ENCODE data around the gene CFAP74.

The CFAP74 gene, protein sequence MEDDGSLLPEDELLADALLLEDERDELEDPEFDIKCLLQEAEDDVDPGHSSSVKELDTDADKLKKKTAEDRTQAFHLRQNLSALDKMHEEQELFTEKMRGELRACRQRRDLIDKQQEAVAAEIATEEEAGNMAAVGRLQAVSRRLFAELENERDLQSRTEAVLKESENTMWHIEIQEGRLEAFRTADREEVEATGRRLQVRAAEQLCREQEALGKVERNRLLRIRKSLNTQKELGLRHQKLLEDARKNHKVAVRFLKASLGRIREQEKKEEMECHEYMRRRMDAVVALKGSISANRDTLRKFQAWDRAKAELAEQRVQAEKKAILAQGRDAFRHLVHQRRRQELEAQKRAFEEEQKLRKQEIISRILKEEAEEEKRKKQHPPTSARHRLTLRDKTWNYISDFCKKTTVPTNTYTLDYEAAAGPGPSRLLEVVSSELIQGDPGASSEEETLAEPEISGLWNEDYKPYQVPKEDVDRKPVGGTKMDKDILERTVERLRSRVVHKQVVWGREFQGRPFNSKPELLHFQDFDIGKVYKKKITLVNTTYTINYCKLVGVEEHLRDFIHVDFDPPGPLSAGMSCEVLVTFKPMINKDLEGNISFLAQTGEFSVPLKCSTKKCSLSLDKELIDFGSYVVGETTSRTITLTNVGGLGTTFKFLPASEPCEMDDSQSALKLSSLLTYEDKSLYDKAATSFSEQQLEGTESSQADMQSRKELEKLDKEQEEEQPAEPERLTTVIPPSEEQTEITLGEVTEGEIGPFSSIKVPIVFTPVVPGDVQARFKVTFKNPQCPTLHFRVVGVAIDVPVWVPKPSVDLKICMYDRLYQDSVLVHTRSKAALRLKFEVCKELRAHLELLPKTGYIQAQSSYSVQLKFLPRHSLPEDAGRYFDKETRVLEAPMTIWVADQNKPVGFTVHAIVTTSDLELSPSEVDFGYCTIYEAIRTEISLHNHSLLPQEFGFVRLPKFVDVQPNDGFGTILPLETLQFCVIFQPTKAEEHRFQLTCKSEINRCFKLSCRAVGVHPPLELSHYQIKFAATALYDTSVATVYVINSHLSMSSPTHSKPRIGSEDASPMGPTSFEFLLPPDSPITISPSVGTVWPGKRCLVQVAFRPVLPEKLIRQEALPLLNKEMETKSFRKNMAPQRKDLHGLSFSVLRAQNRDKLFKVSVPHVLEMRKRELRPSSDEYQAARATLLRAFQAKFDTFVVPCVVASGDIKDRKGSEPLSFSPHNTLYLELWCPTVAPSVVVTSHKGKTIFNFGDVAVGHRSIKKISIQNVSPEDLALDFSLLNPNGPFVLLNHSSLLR (N-terminal part only)

DNA sequence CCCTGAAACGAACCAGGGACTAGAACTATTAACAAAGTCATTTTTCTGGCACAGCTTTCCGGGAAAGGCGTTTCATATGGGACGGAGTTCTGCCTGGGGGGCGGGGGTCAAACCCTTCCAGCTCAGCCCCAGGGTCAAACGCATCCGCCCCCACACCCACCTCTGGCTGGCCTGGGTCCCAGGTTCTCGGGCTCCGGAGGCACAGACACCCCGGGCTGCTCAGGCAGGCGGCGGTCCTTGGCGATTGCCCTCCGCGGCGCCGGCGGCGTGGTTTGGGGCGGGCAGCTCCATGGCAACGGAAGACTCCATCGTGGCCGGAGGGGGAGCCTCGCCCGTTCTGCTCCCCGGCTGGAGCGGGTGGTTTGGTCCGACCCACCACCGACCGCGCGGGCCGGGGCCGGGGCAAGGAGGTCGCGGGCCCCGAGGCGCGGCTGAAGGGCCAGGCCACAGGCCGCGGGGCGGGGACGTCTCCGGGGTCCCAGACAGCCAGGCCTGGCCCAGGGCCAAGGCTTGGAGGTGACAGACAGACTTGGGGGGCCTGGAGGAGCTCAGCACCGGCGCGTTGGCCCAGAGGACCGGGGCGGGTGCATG is at the start of gene CFAP74:
TSS of gene CFAP74 (minus strand) at position 246 of the 591 bp plus-strand sequence. CDS start 12,830 bp downstream, outside the sequence.
- no peak for DNase-seq (ENCODE audit: low read depth in 1 of 2, low spot score in 1 of 2)

DNA sequence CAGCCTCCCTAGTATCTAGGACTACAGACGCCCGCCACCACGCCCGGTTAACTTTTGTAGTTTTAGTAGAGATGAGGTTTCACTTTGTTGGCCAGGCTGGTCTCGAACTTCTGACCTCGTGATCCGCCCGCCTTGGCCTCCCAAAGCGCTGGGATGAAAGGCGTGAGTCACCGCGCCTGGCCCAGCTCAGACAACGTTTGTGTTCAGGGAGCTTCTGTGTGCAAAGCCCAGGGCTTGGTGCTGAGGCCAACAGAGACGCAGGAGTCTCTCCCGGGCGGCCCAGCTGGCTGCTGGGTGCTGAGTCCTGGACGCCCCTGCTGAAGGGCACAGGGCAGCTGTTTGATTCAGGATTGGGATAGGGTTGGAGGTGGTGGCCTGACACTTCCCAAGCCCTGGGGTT is 49.6 kb upstream of the CFAP74 start:
- DNase-seq (ENCODE audit: low read depth in 1 of 2, low spot score in 1 of 2) = no peak

DNA sequence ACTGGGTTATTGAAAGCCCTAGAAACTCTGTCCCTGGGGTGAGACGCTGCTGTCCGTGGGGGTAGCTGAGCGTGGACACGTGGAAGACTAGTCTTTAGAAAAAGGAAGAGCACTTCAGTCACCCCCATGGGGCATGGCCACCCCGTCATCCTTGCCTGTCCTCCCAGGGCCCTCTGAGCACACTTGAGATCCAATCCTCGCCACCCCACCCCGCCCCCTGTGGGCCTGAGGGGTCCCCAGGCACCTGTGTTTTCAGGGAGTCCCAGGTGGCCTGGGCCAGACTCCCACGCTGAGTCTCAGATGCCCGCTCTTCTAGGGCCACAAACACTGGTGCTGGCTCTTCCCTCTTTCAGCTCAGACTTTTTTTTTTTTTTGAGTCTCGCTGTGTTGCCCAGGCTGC is 49.2 kb upstream of the CFAP74 start:
- DNase-seq (ENCODE audit: low read depth in 1 of 2, low spot score in 1 of 2) = no peak

DNA sequence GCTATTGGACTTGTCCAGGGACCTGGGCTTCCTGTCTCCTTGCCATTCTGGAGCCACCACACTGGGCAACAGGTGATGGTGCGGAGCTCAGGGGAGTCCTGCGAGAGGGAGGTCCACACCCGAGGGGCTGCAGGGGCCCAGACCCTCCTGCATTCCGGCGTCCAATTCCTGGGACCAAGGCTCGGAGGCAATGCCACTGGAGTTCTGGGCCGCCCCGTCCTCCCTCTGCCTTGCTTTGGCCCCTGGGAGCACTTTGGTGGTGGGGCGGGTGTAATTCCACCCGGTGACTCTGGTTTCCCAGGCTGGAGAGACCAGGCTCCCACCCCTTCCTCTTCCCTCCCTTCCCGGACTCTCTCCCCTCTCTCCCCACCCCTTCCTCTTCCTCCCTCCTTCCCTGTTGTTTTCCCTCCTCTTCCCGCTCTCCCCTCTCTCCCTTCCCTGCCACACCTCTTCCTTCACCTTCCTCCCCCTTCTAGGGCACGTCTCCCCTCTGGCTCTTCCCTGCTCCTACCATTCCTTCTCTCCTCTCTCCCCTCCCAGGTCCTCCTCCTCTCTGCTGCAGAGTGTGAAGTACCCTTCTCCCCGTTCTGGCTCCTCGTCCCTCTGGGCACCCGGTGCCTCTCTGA is 48.6 kb upstream of the CFAP74 start:
- DNase-seq (ENCODE audit: low read depth in 1 of 2, low spot score in 1 of 2) = no peak

DNA sequence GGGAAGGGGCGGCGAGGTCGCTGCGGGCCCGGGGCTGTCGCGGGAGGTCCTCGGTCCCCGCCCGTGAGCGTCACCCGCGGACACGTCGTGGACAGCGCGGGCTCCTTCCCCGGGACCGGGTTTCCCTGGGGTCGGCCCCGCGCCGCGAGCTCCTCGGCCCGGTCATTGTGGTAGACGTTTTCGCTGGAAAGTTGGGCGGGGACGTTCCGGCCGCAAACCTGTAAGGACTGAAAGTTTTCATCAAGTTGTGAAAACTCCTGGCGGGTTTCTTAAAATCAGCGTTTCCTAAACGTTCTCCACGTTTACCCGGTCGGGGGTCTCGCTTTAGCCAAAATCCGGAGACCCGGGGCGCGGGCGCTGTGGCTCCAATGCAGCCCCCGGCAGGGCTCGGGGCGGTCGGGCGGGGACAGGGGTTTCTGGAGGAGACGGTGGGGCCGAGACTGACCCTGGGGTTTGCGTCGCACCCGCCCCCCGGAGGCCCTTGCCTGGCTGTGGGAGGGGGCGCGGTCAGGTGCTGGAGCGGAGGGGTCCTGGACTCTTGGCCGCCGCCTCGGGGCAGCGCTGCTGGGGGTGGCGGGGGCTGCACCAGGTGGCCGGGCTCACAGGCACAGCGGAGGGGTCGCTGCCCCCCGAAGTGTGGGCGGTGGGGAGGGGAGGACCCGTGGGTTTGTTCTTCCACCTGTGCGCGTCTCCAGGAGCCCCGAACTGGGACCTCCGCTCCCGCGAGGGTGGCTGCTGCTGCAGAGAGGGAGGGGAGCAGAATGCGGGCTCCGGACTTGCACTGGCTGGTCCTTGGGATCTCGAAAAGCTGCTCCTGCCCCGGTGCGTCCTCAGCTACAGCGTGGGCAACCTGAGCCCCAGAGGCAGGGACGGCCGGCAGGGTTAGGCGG is 47.5 kb upstream of the CFAP74 start:
- DNase-seq (ENCODE audit: low read depth in 1 of 2, low spot score in 1 of 2) = no peak

DNA sequence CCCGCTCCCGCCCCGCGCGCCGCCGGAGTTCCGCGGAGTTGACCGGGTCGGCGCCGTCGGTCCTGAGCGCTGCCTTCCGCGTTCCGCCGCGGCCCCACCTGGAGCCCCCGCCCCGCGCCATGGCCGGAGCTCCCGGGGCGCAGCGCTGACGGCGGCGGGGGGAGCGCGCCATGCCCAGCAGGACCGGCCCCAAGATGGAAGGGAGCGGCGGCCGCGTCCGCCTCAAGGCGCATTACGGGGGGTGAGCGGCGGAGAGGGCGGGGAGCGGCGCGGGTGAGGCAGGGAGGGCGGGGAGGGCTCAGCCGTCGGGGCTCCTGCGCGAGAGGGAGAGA is 46.8 kb upstream of the CFAP74 start:
- DNase-seq (ENCODE audit: low read depth in 1 of 2, low spot score in 1 of 2) = no peak

DNA sequence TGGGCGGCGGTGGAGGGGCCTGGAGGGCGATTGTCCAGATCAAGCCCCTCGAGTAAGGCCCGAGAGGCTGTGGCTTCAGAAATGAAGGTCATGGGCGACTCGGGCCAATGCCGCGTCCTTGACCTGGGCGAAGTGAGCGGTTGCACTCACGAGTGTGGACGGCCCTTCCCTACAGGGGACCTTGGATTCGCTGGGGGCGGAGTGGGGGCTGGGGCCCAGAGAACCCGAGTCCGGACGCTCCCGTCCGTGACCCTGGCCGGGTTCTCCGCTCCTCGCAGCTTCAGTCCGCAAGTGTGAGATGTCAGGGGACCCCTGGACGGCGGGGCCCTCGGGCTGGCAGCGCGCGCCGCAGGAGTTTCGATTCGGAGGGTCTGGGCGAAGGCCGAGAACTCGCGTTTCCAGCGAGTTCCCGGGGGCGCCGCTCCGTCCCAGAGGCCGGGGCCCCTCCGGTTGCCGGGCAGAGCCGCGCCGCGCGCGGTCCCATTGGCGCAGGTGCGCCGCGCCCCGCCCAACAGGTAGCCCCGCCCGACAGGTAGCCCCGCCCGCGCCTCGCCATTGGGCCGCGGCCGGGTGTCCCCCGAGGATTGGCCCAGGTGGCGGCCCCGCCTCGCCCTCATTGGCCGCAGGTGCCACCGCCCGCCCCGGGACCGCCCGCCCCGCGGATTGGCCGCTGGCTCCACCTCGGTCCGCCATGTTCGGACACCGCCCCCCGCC is 46.3 kb upstream of the CFAP74 start, which contains the start of gene PRKCZ:
TSS of gene PRKCZ (plus strand) at position 694 of the 714 bp plus-strand sequence. CDS start 220 bp downstream, outside the sequence.
- DNase-seq (ENCODE audit: low read depth in 1 of 2, low spot score in 1 of 2) = peak; percentile 91 to 94

DNA sequence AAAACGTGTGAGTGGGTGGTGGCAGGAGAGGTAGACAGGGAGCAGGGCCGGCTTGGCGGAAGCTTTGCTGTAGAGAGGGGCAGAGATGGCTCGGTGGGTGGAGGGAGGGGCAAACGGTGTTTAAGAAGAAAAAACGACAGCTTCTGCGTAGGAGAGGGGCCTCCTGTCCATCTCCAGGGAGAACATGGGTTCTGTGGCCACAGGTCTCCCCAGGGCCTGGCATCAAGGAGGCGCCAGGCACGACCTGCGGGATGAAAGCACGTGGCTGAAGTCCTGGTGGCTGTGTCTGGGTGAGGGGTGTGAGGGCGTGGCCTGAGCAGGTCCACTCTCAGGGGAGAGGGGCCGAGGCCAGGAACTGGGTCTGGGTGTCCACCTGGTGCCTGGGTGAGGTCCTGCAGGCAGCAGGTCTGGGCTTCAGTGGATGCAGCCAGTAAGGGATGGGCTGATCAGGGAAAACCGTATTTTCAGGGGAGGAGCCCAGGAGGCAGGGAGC is 45.7 kb upstream of the CFAP74 start:
- DNase-seq (ENCODE audit: low read depth in 1 of 2, low spot score in 1 of 2) = no peak

DNA sequence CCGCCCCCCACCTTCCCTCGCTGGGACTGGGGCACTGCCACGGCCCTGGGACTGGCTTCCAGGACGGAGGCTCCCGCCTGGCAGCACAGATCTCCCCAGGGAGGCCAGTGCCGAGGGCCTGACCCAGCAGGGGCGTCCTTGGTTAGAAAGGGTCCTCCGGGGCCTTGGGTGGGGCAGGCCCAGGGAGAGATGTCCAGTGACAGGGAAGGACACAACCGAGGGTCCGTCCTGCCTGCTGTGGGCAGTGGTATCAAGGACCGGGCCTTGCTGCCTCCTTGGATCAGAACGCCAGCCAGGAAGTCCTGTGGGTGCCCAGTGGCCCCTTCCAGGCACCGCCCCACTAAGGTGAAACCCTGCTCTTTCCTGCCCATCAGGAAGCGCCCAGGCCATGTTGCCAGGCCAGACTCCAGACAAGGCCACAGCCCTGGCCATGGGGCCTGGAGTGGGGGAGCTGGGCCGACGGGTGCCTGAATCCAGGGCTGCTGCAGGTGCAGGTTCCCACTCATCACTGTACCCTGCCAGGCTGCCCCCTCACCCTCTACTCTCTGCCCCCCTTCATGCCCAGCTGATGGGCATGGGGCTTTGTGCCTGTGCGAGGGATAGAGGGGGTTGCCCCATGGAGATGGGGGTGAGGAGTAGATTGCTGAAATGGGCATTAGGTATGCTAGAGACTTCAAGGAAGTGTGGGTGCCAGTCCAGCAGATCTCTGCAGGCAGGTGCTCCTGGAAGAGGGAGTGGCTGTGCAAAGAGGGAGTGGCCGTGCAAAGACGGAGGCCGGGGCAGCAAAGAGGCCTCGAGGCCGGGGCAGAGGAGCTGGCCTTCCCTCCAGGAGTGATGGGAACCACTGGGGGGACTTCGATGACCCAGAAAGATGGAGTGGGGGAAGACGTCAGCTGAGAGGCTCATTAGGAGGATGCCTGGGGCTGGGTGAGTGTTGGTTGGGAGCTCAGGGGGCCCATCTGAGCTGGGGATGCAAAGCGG is 44.5 kb upstream of the CFAP74 start:
- no peak for DNase-seq (ENCODE audit: low read depth in 1 of 2, low spot score in 1 of 2)

DNA sequence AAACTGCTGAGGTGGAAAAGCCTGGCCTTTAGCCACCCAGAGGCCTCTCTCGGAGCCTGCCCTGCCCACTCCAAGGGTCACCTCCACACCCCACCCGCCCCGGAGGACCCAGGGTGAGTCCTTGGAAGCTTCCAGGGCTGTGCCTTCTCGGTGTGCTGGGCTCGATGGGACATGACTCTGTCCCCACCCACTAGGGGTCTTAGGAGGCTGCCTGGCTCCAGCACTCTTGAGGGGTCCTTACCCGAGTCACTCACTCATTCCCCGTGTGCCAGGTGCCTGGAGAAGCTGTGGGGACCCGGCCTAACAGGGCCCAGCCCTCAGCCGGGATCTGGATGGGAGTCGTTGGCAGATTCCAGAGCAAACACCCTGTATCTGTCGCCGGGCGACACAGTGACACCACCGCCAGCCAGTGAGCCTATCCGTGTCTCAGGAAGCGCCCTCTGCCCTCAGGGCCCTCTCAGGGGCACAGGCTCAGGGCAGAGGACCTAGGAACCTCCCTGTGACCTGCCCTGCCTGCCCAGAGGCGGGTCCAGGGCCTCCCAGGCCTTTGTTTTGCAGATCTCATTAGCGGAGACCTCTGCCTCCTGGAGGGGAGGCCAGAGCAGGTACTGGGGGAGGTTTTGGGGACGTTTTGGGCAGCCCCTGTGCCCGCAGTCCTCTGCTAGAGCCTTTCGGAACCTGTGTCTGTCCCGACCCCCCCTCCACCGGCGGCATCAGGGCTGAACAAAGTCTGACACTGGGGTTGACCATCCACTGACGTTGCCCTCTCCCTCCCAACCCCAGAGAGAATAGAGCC is 43.6 kb upstream of the CFAP74 start:
- no peak for DNase-seq (ENCODE audit: low read depth in 1 of 2, low spot score in 1 of 2)

DNA sequence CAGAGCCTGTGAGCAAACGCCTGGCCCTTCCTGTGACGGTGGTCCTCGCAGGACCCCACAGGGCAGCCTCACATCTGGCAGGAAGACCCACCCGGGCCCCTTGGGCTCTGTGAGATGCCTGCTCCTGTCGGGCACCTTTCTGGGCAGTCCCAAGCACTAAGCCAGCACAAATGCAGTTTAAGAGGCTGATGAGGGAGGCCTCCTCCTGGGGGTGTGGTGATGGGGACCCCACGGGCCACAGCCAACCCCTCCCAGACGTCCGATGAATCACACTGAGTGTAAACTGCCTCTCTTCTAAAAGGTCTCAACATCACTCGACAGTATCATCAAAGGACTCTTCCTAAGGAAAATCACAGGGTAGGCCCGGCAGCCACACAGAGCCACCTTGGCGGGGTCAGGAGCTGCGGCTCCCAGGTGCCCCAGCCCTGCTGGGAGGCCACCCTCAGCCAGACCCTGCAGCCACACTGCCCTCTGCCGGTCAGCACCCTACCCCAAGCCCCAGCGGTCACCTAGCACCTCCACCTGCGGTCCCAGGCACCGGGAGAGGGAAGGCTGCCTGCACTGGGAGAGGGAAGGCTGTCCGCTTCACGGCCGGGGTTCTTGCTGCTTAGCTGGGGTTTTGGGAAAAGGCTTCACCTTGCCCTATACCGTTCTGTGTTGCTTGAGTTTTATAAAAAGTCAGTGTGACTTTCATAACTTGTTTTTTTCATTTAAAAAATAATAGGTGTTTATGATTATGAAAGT is 42.8 kb upstream of the CFAP74 start:
- DNase-seq (ENCODE audit: low read depth in 1 of 2, low spot score in 1 of 2) = peak in 1 of 2 donors; percentile 28

DNA sequence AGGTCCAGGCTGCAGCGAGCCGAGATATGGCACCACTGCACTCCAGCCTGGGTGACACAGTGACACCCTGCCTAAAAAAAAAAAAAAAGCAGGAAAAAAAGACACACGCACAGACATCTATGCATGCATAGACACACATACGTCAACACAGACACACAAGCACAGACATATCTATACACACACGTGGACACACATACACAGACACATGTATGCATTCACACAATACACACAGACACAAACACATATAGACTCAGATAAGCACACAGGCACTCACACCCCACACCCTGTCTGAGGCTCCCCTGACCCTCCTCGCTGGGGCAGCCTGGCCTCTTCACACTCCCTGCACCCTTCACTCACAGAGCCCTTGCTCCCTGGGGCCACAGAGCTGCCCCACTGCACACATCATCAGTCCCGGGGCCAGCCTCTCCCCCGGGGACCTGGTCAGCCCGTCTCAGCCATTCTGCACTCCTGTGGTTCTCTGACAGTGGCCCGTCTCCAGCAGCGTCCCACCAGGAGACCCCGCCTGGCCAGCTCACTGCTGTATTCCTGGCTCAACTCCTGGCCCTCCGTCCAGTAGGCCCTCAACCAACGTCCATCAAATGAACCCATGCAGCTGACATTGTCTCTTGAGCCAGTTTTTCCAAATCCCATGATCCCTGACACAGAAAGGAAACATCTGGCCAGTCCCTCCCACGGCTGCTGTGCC is 42.0 kb upstream of the CFAP74 start:
- no peak for DNase-seq (ENCODE audit: low read depth in 1 of 2, low spot score in 1 of 2)

DNA sequence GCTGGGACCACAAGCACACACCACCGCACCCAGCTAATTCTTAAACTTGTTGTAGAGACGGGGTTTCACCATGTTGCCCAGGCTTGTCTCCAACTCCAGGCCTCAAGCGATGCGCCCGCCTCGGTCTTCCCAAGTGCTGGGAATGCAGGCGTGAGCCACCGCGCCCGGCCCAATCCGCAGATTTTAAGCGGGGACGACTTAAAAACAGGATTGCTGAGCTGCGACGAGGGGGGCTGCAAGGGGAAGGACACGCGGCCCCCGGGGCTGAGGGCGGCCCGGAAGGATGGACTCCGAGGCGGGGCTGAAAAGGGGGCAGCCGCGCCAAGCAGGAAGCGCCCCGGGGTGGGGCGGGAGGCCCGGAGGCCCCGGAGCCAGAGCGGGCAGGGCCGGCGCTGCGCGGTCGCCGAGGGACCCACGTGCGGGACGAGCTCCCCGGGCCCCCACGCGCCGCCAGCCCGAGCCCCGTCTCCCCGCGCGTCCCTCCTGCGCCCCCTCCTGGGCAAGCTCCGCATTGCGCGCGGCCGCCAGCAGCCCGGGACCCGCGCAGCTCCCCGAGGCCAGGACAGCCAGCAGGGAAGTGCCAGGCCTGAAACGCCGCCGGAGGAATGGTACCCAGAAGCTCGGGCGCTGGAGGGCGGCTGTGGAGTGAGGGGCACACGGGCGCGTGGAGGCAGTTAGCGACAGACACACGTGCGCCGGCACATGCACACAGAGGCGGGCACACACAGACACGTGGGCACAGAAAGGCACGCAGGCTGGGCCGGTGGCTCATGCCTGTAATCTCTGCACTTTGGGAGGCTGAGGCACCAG is 41.1 kb upstream of the CFAP74 start:
- DNase-seq (ENCODE audit: low read depth in 1 of 2, low spot score in 1 of 2) = peak; percentile 60 to 80

DNA sequence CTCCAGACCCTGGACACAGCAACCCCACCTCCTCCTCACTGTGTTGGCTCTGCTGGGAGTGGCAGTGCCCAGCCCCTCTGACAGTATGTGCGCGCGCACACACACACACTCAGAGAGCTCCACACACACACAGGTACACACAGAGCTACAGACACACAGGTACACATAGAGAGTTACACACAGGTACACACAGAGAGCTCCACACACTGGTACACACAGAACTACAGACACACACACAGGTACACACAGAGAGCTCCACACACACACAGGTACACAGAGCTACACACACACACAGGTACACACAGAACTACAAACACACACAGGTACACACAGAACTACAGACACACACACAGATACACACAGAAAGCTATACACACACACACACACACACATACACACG is 40.3 kb upstream of the CFAP74 start:
- no peak for DNase-seq (ENCODE audit: low read depth in 1 of 2, low spot score in 1 of 2)
